ENCODE results near the gene PAWR. TPM values are rescaled to one million over a fixed set of nuclear protein-coding genes. Genes with fewer than 3 reads are reported as not detected.

The PAWR gene
- total RNA-seq, 3 donors from 2014 or later (not counting 1 experiment from before 2014, with no cell fraction given): 3.2 to 8.1 (median 5.3) TPM

GRCh38 chr12:79707830-79708229, 17.1 kb upstream of the PAWR start:
- WGBS (ENCODE audit: insufficient coverage): 88% methylated on average over 3 of the region's 3 CpGs
- H3K27me3 Mint-ChIP-seq (ENCODE audit: low read depth in 2 of 2): peaks cover 6 to 38% of the 10 kb centered on the region in 2 donors

GRCh38 chr12:79706676-79707075, 15.9 kb upstream of the PAWR start:
- intact Hi-C loops (cut with micrococcal nuclease): no loop called here
- no peak overlapping the region for H3K27ac ChIP-seq (ENCODE audit: low read length)
- Mint-ChIP-seq H3K36me3 (no peaks in the 10 kb centered on the region), H3K27me3 (ENCODE audit: low read depth in 2 of 2) (peaks cover 6 to 38% of the 10 kb centered on the region in 2 donors), H3K4me3 (no peak overlapping the region), H3K9me3 (no peaks in the 10 kb centered on the region), H3K27ac (no peak overlapping the region), H3K4me1 (no peaks in the 10 kb centered on the region)
- H3K4me3 ChIP-seq (ENCODE audit: low read length): no peak overlapping the region
- DNase-seq (no peak), ATAC-seq (no peak)
- no peaks in the 10 kb centered on the region for H3K9me3 ChIP-seq (ENCODE audit: control insufficient read depth, insufficient read depth, low read length)
- no peaks in the 10 kb centered on the region for H3K27me3 ChIP-seq (ENCODE audit: control insufficient read depth, insufficient read depth, low read length)
- H3K36me3 ChIP-seq (ENCODE audit: control insufficient read depth, insufficient read depth, low read length): no peaks in the 10 kb centered on the region
- WGBS (ENCODE audit: insufficient coverage): 84% methylated on average over 2 of the region's 3 CpGs
- H3K4me1 ChIP-seq (ENCODE audit: control insufficient read depth, insufficient read depth, low read length): no peaks in the 10 kb centered on the region
- TF ChIP-seq CTCF (IDR thresholded peaks at IDR 0.05): no peak

More at GRCh38 chr12:79707830-79708229, 17.1 kb upstream of the PAWR start:
- ATAC-seq (no peak), DNase-seq (no peak)
- intact Hi-C loops (cut with micrococcal nuclease): no loop called here
- Histone ChIP-seq H3K27me3 (ENCODE audit: control insufficient read depth, insufficient read depth, low read length) (no peaks in the 10 kb centered on the region), H3K9me3 (ENCODE audit: control insufficient read depth, insufficient read depth, low read length) (no peaks in the 10 kb centered on the region), H3K27ac (ENCODE audit: low read length) (no peak overlapping the region), H3K4me3 (ENCODE audit: low read length) (no peak overlapping the region), H3K36me3 (ENCODE audit: control insufficient read depth, insufficient read depth, low read length) (no peaks in the 10 kb centered on the region), H3K4me1 (ENCODE audit: control insufficient read depth, insufficient read depth, low read length) (no peaks in the 10 kb centered on the region)
- Mint-ChIP-seq H3K4me1 (no peaks in the 10 kb centered on the region), H3K27ac (no peak overlapping the region), H3K4me3 (no peak overlapping the region), H3K36me3 (no peaks in the 10 kb centered on the region), H3K9me3 (no peaks in the 10 kb centered on the region)
- no peak for TF ChIP-seq CTCF (IDR thresholded peaks at IDR 0.05)

- Histone ChIP-seq H3K4me3 (ENCODE audit: low read length) (no peak overlapping the region), H3K4me1 (ENCODE audit: control insufficient read depth, insufficient read depth, low read length) (no peaks in the 10 kb centered on the region), H3K27ac (ENCODE audit: low read length) (no peak overlapping the region), H3K9me3 (ENCODE audit: control insufficient read depth, insufficient read depth, low read length) (no peaks in the 10 kb centered on the region), H3K27me3 (ENCODE audit: control insufficient read depth, insufficient read depth, low read length) (no peaks in the 10 kb centered on the region), H3K36me3 (ENCODE audit: control insufficient read depth, insufficient read depth, low read length) (no peaks in the 10 kb centered on the region)
- DNase-seq: no peak
- intact Hi-C loops (cut with micrococcal nuclease): no loop called here
- TF ChIP-seq CTCF (IDR thresholded peaks at IDR 0.05): no peak
- Mint-ChIP-seq H3K27ac (no peak overlapping the region), H3K36me3 (no peaks in the 10 kb centered on the region), H3K4me3 (no peak overlapping the region), H3K27me3 (ENCODE audit: low read depth in 2 of 2) (peaks cover 6 to 38% of the 10 kb centered on the region in 2 donors), H3K9me3 (no peaks in the 10 kb centered on the region), H3K4me1 (no peaks in the 10 kb centered on the region)
- ATAC-seq: no peak
Observed at GRCh38 chr12:79706156-79706555, 15.4 kb upstream of the PAWR start.

- no peak overlapping the region for H3K4me3 Mint-ChIP-seq
- H3K27me3 ChIP-seq (ENCODE audit: control insufficient read depth, insufficient read depth, low read length): peaks cover 2% of the 10 kb centered on the region
- no peak overlapping the region for H3K27ac ChIP-seq (ENCODE audit: low read length)
- no peak overlapping the region for H3K4me3 ChIP-seq (ENCODE audit: low read length)
- H3K27me3 Mint-ChIP-seq (ENCODE audit: low read depth in 2 of 2): peaks cover 9 to 19% of the 10 kb centered on the region in 2 donors
- no peak overlapping the region for H3K27ac Mint-ChIP-seq
- H3K4me1 ChIP-seq (ENCODE audit: control insufficient read depth, insufficient read depth, low read length): no peaks in the 10 kb centered on the region
- no peaks in the 10 kb centered on the region for H3K4me1 Mint-ChIP-seq
- DNase-seq (no peak), ATAC-seq (no peak)
- 88% methylated on average over 3 of the region's 3 CpGs for WGBS (ENCODE audit: insufficient coverage)
- H3K36me3 Mint-ChIP-seq: no peaks in the 10 kb centered on the region
- TF ChIP-seq CTCF (IDR thresholded peaks at IDR 0.05): no peak
- H3K36me3 ChIP-seq (ENCODE audit: control insufficient read depth, insufficient read depth, low read length): no peaks in the 10 kb centered on the region
- no peaks in the 10 kb centered on the region for H3K9me3 ChIP-seq (ENCODE audit: control insufficient read depth, insufficient read depth, low read length)
- intact Hi-C loops (cut with micrococcal nuclease): no loop called here
- H3K9me3 Mint-ChIP-seq: peaks cover 0 to 3% of the 10 kb centered on the region in 2 donors
Observed at GRCh38 chr12:79698966-79699365, 8.2 kb upstream of the PAWR start.

Measured in natural killer cell (primary cell).